Ishikawa (cell line): ENCODE results near the gene MROH7.

ENCODE experiments used
- CEBPB ChIP-seq: IDR thresholded peaks from 2 replicates; pipeline ENCODE4 v1.6.1; 2012
- CREB1 ChIP-seq: IDR thresholded peaks from 2 replicates; pipeline ENCODE4 v1.6.1; 2012; ENCODE audit warnings: low read depth
- EP300 ChIP-seq: IDR thresholded peaks from 2 replicates; pipeline ENCODE4 v1.6.1; 2012; ENCODE audit warnings: borderline replicate concordance
- FOXM1 ChIP-seq: IDR thresholded peaks from 2 replicates; pipeline ENCODE4 v1.6.1; 2012; ENCODE audit warnings: low read depth, borderline replicate concordance
- MAX ChIP-seq: IDR thresholded peaks from 2 replicates; pipeline ENCODE4 v1.6.1; 2012
- NFIC ChIP-seq: IDR thresholded peaks from 2 replicates; pipeline ENCODE4 v1.6.1; 2012
- RAD21 ChIP-seq: IDR thresholded peaks from 2 replicates; pipeline ENCODE4 v1.6.1; 2012; ENCODE audit warnings: low read depth
- REST ChIP-seq: IDR thresholded peaks from 2 replicates; pipeline ENCODE4 v1.6.1; 2012; ENCODE audit warnings: low read depth, mild to moderate bottlenecking
- TAF1 ChIP-seq: IDR thresholded peaks from 2 replicates; pipeline ENCODE4 v1.6.1; 2012; ENCODE audit warnings: low read depth, mild to moderate bottlenecking
- TCF12 ChIP-seq: IDR thresholded peaks from 2 replicates; pipeline ENCODE4 v1.6.1; 2012; ENCODE audit warnings: low read depth
- USF1 ChIP-seq: IDR thresholded peaks from 2 replicates; pipeline ENCODE4 v1.6.1; 2012
- YY1 ChIP-seq: IDR thresholded peaks from 2 replicates; pipeline ENCODE4 v1.6.1; 2012; ENCODE audit warnings: low read depth
- ZBTB7A ChIP-seq: IDR thresholded peaks from 2 replicates; pipeline ENCODE4 v1.6.1; 2012; ENCODE audit warnings: low read depth

GRCh38 chr1:54708385-54708784, 66.8 kb downstream of the MROH7 start:
- no peak for TF ChIP-seq EP300
- no peak for TF ChIP-seq YY1
- TF ChIP-seq MAX, result no peak
- TF ChIP-seq TAF1, result no peak
- no peak for TF ChIP-seq REST
- TF ChIP-seq FOXM1, result no peak
- TF ChIP-seq RAD21, result no peak
- no peak for TF ChIP-seq ZBTB7A
- TF ChIP-seq CREB1, result no peak
- no peak for TF ChIP-seq NFIC
- TF ChIP-seq CEBPB, result no peak
- TF ChIP-seq USF1, result no peak
- no peak for TF ChIP-seq TCF12
